Smooth muscle cell (in vitro differentiated cells): ENCODE data around the gene IQSEC1. TPM values are rescaled to one million over a fixed set of nuclear protein-coding genes. Genes with fewer than 3 reads are reported as not detected.

Experiments
- DNase-seq: peaks from one replicate; lab custom pipeline; 2025; ENCODE audit not compliant: unreplicated experiment; lab: John Stamatoyannopoulos, UW
- H2AFZ ChIP-seq: fragments of 200-600 bp; sonication (generic); 2 replicates; pipeline ENCODE4 v1.6.0; 2016; ENCODE audit warnings: antibody characterized with exemption, low read depth, mild to moderate bottlenecking
- H3F3A ChIP-seq: fragments of 200-600 bp; sonication (generic); 2 replicates; pipeline ENCODE4 v1.6.0; 2017; ENCODE audit warnings: antibody characterized with exemption, low read depth
- H3K27ac ChIP-seq: fragments of 200-600 bp; sonication (generic); 2 replicates; pipeline ENCODE4 v1.5.1; 2016; ENCODE audit warnings: low read depth, mild to moderate bottlenecking
- H3K27me3 ChIP-seq: fragments of 200-600 bp; sonication (generic); 2 replicates; pipeline ENCODE4 v1.6.1; 2016; ENCODE audit warnings: low read depth, mild to moderate bottlenecking
- H3K36me3 ChIP-seq: fragments of 200-600 bp; sonication (generic); 2 replicates; pipeline ENCODE4 v1.5.1; 2016; ENCODE audit warnings: low read depth
- H3K4me1 ChIP-seq: fragments of 200-600 bp; sonication (generic); 2 replicates; pipeline ENCODE4 v1.5.1; 2016; ENCODE audit warnings: low read depth
- H3K4me2 ChIP-seq: fragments of 200-600 bp; sonication (generic); 2 replicates; pipeline ENCODE4 v1.6.0; 2016; ENCODE audit warnings: mild to moderate bottlenecking
- H3K4me3 ChIP-seq: fragments of 200-600 bp; sonication (generic); 2 replicates; pipeline ENCODE4 v1.5.1; 2016; ENCODE audit warnings: mild to moderate bottlenecking
- H3K79me2 ChIP-seq: fragments of 200-600 bp; sonication (generic); 2 replicates; pipeline ENCODE4 v1.6.0; 2016; ENCODE audit warnings: low read depth, mild to moderate bottlenecking
- H3K9ac ChIP-seq: fragments of 200-600 bp; sonication (generic); 2 replicates; pipeline ENCODE4 v1.6.0; 2016; ENCODE audit warnings: low read depth
- H3K9me3 ChIP-seq: fragments of 200-600 bp; sonication (generic); replicated peaks from 2 replicates; pipeline ENCODE4 v1.5.1; 2016; ENCODE audit warnings: low read depth
- H4K20me1 ChIP-seq: fragments of 200-600 bp; sonication (generic); 2 replicates; pipeline ENCODE4 v1.6.0; 2016; ENCODE audit warnings: low read depth
- CTCF ChIP-seq: fragments of 200-600 bp; sonication (generic); IDR thresholded peaks from 2 replicates; pipeline ENCODE4 v1.5.1; 2017; ENCODE audit warnings: borderline replicate concordance, mild to moderate bottlenecking, antibody characterized with exemption; ENCODE audit not compliant: insufficient read depth, poor library complexity, severe bottlenecking
- WGBS: methylation state at CpG from one replicate; pipeline ENCODE4 v1.1.7; 2016; ENCODE audit warnings: low lambda C conversion rate; 5-methylcytosine and 5-hydroxymethylcytosine counted together
- polyA plus RNA-seq: library from polyadenylated mRNA; unstranded; fragments of >200 nt; fragmentation: Nextera tagmentation; extraction: Ambion mirVana; gene quantifications from 2 replicates; pipeline ENCODE4 v1.2.1, GENCODE V29; 2016
- total RNA-seq: library from RNA; depleted of rRNA; stranded (reverse); fragments of >200 nt; gene quantifications from 2 replicates; pipeline ENCODE4 v1.2.3, GENCODE V29; 2014

Gene IQSEC1
- total and polyA plus RNA-seq, 2 experiments from 2014 or later = 18.9 to 19.8 TPM

GRCh38 chr3:13042715-13043271 lies 30.4 kb downstream of the IQSEC1 start:
- Histone ChIP-seq H4K20me1 (no peaks in the 10 kb centered on the region), H3K4me3 (no peak overlapping the region), H3K27ac (no peak overlapping the region), H3K9ac (no peak overlapping the region), H2AFZ (no peak overlapping the region), H3K36me3 (no peaks in the 10 kb centered on the region), H3K27me3 (no peaks in the 10 kb centered on the region), H3K4me1 (peaks cover 54% of the 10 kb centered on the region), H3F3A (no peaks in the 10 kb centered on the region), H3K9me3 (no peaks in the 10 kb centered on the region), H3K4me2 (no peak overlapping the region), H3K79me2 (no peaks in the 10 kb centered on the region)
- WGBS = 85% methylated on average over 20 of the region's 20 CpGs
- no peak for DNase-seq
- no peak for TF ChIP-seq CTCF

GRCh38 chr3:13042127-13042701 lies 31.0 kb downstream of the IQSEC1 start:
- Histone ChIP-seq H3K4me2 (no peak overlapping the region), H3K4me1 (peaks cover 54% of the 10 kb centered on the region), H3K4me3 (no peak overlapping the region), H3K79me2 (no peaks in the 10 kb centered on the region), H3K9me3 (no peaks in the 10 kb centered on the region), H4K20me1 (no peaks in the 10 kb centered on the region), H3K27me3 (no peaks in the 10 kb centered on the region), H3K27ac (no peak overlapping the region), H3F3A (no peaks in the 10 kb centered on the region), H3K36me3 (no peaks in the 10 kb centered on the region), H2AFZ (no peak overlapping the region), H3K9ac (no peak overlapping the region)
- 95% methylated on average over 25 of the region's 25 CpGs for WGBS
- no peak for TF ChIP-seq CTCF
- no peak for DNase-seq

- WGBS = 74% methylated on average over 26 of the region's 26 CpGs
- no peaks in the 10 kb centered on the region for H3K9me3 ChIP-seq
- no peaks in the 10 kb centered on the region for H4K20me1 ChIP-seq
- no peak for TF ChIP-seq CTCF
- DNase-seq = no peak
- H3K4me2 ChIP-seq = no peak overlapping the region
- H3K27ac ChIP-seq = no peak overlapping the region
- H3K4me1 ChIP-seq = peaks cover 54% of the 10 kb centered on the region
- no peaks in the 10 kb centered on the region for H3K79me2 ChIP-seq
- H3F3A ChIP-seq = no peaks in the 10 kb centered on the region
- no peak overlapping the region for H3K4me3 ChIP-seq
- no peaks in the 10 kb centered on the region for H3K27me3 ChIP-seq
- H3K36me3 ChIP-seq = no peaks in the 10 kb centered on the region
- H3K9ac ChIP-seq = no peak overlapping the region
- no peak overlapping the region for H2AFZ ChIP-seq
Observed at GRCh38 chr3:13041113-13041776, 32.0 kb downstream of the IQSEC1 start.
